K562 (cell line): ENCODE data around the gene EMILIN1. TPM values are rescaled to one million over a fixed set of nuclear protein-coding genes. Genes with fewer than 3 reads are reported as not detected.

Source experiments
- GMEB1 ChIP-seq: fragments of 250-450 bp; sonication (Bioruptor Pico); IDR thresholded peaks from 2 replicates; pipeline ENCODE4 v1.4.0; 2020; ENCODE audit warnings: mild to moderate bottlenecking
- GTF2B ChIP-seq: IDR thresholded peaks from 2 replicates; pipeline ENCODE4 v1.6.1; 2011; ENCODE audit not compliant: insufficient read length; ENCODE audit errors: extremely low read depth
- HDAC8 ChIP-seq: fragments of 450-650 bp; IDR thresholded peaks from 2 replicates; pipeline ENCODE4 v1.6.1; 2016; ENCODE audit warnings: mild to moderate bottlenecking, missing genetic modification characterization, moderate library complexity, missing compliant biosample characterization
- NFIC ChIP-seq: fragments of 450-650 bp; IDR thresholded peaks from 2 replicates; pipeline ENCODE4 v1.6.1; 2017; ENCODE audit warnings: mild to moderate bottlenecking, inconsistent platforms
- NR1H2 ChIP-seq: sonication (generic); formaldehyde crosslinking; IDR thresholded peaks from 2 replicates; pipeline ENCODE4 v1.4.0; 2020; ENCODE audit warnings: mild to moderate bottlenecking, missing genetic modification reagents
- RBM14 ChIP-seq: fragments of 200-400 bp; formaldehyde crosslinking; IDR thresholded peaks from 2 replicates; pipeline ENCODE4 v1.6.1; 2018; ENCODE audit warnings: low read depth, mild to moderate bottlenecking, low read length, moderate library complexity, borderline replicate concordance; ENCODE audit not compliant: insufficient read depth
- REST ChIP-seq, 2 experiments: fragments of 450-650 bp; formaldehyde crosslinking in 1 of 2; IDR thresholded peaks; 2 replicates each; pipeline versions ENCODE4 v1.4.0 to v1.6.1; 2014 to 2020; ENCODE audit warnings: mild to moderate bottlenecking in 2 of 2, borderline replicate concordance in 1 of 2, low read depth in 1 of 2
- SNAPC5 ChIP-seq: fragments of 250-450 bp; sonication (Bioruptor Pico); IDR thresholded peaks from 2 replicates; pipeline ENCODE4 v1.8.0; 2021; ENCODE audit warnings: moderate library complexity, mild to moderate bottlenecking, inconsistent platforms
- YY1 ChIP-seq, 3 experiments: IDR thresholded peaks; 2 replicates each; pipeline ENCODE4 v1.6.1; 2011; ENCODE audit warnings: low read length in 2 of 3, mild to moderate bottlenecking in 2 of 3, moderate library complexity in 2 of 3, borderline replicate concordance in 1 of 3, control low read depth in 1 of 3, low read depth in 1 of 3; ENCODE audit not compliant: insufficient read depth in 3 of 3, insufficient replicate concordance in 2 of 3, control insufficient read depth in 1 of 3, insufficient read length in 1 of 3; ENCODE audit errors: extremely low read depth in 1 of 3
- ZFP91 ChIP-seq: sonication (generic); formaldehyde crosslinking; IDR thresholded peaks from 2 replicates; pipeline ENCODE4 v1.8.0; 2022; ENCODE audit warnings: mild to moderate bottlenecking, missing genetic modification reagents
- ZNF408 ChIP-seq: fragments of 250-450 bp; sonication (Bioruptor Pico); IDR thresholded peaks from 2 replicates; pipeline ENCODE4 v1.4.0; 2020; ENCODE audit warnings: low read depth, mild to moderate bottlenecking, moderate library complexity
- ZNF695 ChIP-seq: fragments of 450-650 bp; formaldehyde crosslinking; IDR thresholded peaks from 2 replicates; pipeline ENCODE4 v1.4.0; 2020; ENCODE audit warnings: mild to moderate bottlenecking, moderate library complexity
- polyA plus RNA-seq, 8 experiments: library from polyadenylated mRNA; depleted of rRNA in 4 of 8; stranded (reverse) in 5 of 8; unstranded in 3 of 8; fragments of >200 nt; fragmentation: Nextera tagmentation in 2 of 8; fragmentation: Illumina TruSeq in 1 of 8; extraction: Ambion mirVana in 2 of 8; extraction: Trizol in 1 of 8; gene quantifications; 2 replicates each; pipeline versions ENCODE4 v1.2.1 to v1.2.3, GENCODE V29; 2011 to 2014; ENCODE audit warnings: inconsistent platforms in 1 of 8, missing spikeins in 1 of 8
- total RNA-seq, 7 experiments: library from RNA; depleted of rRNA in 6 of 7; stranded (reverse); fragments of >200 nt in 6 of 7; fragmentation: Illumina TruSeq in 2 of 7; extraction: Trizol in 2 of 7; gene quantifications; 2 replicates each; pipeline versions ENCODE4 v1.2.1 to v1.2.3, GENCODE V29; 2011 to 2021; ENCODE audit warnings: low replicate concordance in 1 of 7

EMILIN1 gene
- total and polyA plus RNA-seq, 9 of the 15 experiments (the other 6 are each of a cell fraction or from before 2014, with no cell fraction given), result 0.04 to 2.7 (median 0.54) TPM; not detected in 2

GRCh38 chr2:27133905-27134780 lies 55.7 kb downstream of the EMILIN1 start, which contains the start of gene PREB (continued):
- no peak for TF ChIP-seq HDAC8 (tag)
- no peak for TF ChIP-seq NFIC
- TF ChIP-seq RBM14, result no peak
- peak in 1 of 3 experiments; percentile 99 for TF ChIP-seq YY1 (IDR thresholded peaks at IDR 0.05; ENCODE audit: borderline replicate concordance in 1 of 3, control insufficient read depth in 1 of 3, extremely low read depth in 1 of 3, insufficient read depth in 3 of 3, insufficient read length in 1 of 3, insufficient replicate concordance in 2 of 3, low read depth in 1 of 3, low read length in 2 of 3)
- TF ChIP-seq ZFP91 (CRISPR knock-in tag), result no peak
- peak; percentile 34 for TF ChIP-seq GMEB1 (CRISPR knock-in tag)
- no peak for TF ChIP-seq SNAPC5 (CRISPR knock-in tag)
- TF ChIP-seq REST (IDR thresholded peaks at IDR 0.05; ENCODE audit: borderline replicate concordance), result no peak
- TF ChIP-seq REST (CRISPR knock-in tag; IDR thresholded peaks at IDR 0.05; ENCODE audit: low read depth), result peak; percentile 50; the same call in 1 of the 2 replicates
- TF ChIP-seq GTF2B, result no peak
- no peak for TF ChIP-seq ZNF408 (CRISPR knock-in tag)
- no peak for TF ChIP-seq ZNF695 (CRISPR knock-in tag)
- TF ChIP-seq NR1H2 (CRISPR knock-in tag), result peak; percentile 29; the same call in 1 of the 2 replicates
